OCI-LY1 (cell line): ENCODE measurements around the gene ELK3.

Experiments
- CTCF ChIP-seq: fragments of 200-600 bp; sonication (generic), shearing (Covaris generic); IDR thresholded peaks from 2 replicates; pipeline ENCODE4 v1.5.1; 2017; ENCODE audit warnings: mild to moderate bottlenecking, antibody characterized with exemption, low read length, moderate library complexity, mixed read lengths
- EZH2 ChIP-seq: fragments of 200-600 bp; sonication (generic), shearing (Covaris generic); IDR thresholded peaks from 2 replicates; pipeline ENCODE4 v1.8.0; 2017; ENCODE audit warnings: borderline replicate concordance, mixed run types, mild to moderate bottlenecking, antibody characterized with exemption, low read length, moderate library complexity, mixed read lengths

DNA sequence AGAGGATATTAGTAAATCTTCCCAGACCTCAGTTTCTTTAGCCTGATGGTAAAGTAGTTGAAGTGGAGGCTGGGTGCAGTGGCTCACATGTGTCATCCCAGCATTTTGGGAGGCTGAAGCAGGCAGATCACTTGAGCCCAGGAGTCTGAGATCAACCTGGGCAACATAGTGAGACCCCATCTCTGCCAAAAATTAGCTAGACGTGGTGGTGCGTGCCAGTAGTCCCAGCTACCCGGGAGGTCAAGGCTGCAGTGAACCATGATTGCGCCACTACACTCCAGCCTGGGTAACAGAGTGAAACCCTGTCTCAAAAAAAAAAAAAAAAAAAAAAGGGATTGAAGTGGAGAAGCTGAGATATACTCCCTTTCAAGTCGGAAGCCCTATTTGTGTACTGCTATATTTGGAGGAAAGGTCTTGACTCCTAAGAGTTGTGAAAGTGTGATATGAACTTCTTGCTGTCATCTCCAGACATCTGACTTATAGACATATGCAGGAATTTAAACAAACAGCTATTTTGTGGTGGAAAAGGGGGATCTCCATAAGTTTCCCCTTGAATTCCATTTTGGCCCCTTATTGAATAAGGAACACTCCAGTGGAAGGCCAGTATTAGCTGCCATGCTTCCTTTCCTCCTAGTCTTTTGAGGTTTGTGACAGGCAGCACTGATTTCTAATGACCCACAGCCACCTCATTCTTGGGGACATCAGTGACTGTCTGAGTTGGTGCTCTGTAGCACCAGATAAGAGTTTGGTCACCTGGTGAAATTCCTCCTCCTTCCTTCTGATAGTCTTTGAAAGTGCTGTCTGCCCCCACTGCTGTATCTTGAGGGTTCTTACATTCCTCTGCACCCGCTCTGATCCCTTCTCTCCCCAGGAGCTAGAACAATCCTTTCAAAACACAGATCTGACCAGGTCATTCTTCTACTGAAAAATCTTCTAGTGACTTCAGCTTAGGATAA, 7.4 kb downstream of the ELK3 start:
- TF ChIP-seq CTCF: no peak
- no peak for TF ChIP-seq EZH2
